ENCODE measurements around the gene ATG10.

The ATG10 gene

DNA sequence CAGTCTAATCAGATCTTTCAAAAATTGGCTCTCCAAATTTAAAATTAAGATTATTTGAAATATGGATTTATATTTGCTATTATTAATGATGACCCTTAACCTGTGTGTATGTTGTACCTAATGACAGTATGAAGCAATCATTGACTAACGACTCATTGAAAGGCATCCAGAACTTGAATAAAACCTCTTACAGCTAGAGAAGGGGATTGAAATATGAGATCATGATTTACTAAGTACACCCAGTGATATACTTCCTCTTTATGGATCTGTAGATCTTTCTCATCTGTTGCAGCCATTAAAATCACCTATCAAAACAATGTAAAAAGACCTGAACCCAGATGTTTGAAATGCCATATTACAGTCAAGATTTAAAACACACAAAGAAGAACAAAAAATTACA is 179.8 kb downstream of the ATG10 start:
- Histone ChIP-seq H3K4me1 (peaks cover 5% of the 10 kb centered on the region), H3K9me3 (no peaks in the 10 kb centered on the region), H3K36me3 (no peaks in the 10 kb centered on the region), H3K27me3 (no peaks in the 10 kb centered on the region), H3K4me3 (ENCODE audit: low read depth, low read length) (no peak overlapping the region)
- TF ChIP-seq, protein P1, sequence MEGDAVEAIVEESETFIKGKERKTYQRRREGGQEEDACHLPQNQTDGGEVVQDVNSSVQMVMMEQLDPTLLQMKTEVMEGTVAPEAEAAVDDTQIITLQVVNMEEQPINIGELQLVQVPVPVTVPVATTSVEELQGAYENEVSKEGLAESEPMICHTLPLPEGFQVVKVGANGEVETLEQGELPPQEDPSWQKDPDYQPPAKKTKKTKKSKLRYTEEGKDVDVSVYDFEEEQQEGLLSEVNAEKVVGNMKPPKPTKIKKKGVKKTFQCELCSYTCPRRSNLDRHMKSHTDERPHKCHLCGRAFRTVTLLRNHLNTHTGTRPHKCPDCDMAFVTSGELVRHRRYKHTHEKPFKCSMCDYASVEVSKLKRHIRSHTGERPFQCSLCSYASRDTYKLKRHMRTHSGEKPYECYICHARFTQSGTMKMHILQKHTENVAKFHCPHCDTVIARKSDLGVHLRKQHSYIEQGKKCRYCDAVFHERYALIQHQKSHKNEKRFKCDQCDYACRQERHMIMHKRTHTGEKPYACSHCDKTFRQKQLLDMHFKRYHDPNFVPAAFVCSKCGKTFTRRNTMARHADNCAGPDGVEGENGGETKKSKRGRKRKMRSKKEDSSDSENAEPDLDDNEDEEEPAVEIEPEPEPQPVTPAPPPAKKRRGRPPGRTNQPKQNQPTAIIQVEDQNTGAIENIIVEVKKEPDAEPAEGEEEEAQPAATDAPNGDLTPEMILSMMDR (IDR thresholded peaks at IDR 0.05; ENCODE audit: low read depth, low read length), result no peak
- no peak for DNase-seq

DNA sequence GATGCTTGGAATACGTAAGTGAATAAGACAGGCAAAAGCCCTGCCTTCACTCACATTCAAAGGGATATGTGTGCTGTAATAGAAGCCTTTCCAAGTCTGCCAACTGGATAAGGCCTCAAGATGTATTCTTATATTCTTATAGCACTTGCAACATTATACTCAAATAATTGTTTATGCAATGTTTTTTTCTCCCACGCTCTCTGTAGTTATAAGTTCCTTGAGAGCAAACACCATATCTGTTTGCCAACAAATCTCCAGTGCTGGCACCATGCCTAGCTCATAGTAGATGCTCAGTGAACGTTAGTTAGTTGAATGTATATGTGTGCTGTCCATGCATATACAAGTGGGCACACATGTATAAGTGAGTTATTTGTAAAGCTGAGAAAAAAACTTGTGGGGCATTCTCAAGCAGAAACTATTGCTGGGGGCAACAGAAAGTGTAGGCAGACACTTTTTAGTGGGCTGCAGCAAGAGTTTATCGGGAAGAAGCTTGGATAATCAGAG is 181.2 kb downstream of the ATG10 start:
- TF ChIP-seq, protein P1 (IDR thresholded peaks at IDR 0.05; ENCODE audit: low read depth, low read length), result no peak
- H3K9me3 ChIP-seq, result no peaks in the 10 kb centered on the region
- H3K4me1 ChIP-seq, result peaks cover 5% of the 10 kb centered on the region
- no peak for DNase-seq
- no peak overlapping the region for H3K4me3 ChIP-seq (ENCODE audit: low read depth, low read length)
- no peaks in the 10 kb centered on the region for H3K27me3 ChIP-seq
- H3K36me3 ChIP-seq, result no peaks in the 10 kb centered on the region

DNA sequence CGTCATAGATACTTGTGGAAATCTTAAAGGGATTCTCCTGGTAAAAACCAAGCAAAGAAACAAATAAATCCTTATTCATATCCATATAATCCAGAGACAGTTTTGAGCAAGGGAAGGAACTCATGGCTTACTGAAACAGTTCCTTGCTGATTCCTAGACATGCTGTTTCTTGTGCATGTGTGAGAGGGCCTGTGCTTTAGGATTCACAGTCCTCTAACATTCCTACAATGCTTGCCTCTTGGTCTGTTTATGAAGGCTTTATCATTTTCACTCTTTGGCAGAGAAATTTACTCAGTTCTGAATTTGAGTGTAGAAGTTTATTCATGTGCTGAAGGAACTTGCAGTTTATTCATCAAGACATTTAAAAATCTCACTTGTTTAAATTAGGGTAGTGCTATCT is 183.0 kb downstream of the ATG10 start:
- peaks cover 4% of the 10 kb centered on the region for H3K4me1 ChIP-seq
- DNase-seq, result no peak
- no peak overlapping the region for H3K4me3 ChIP-seq (ENCODE audit: low read depth, low read length)
- H3K36me3 ChIP-seq, result no peaks in the 10 kb centered on the region
- H3K9me3 ChIP-seq, result no peaks in the 10 kb centered on the region
- TF ChIP-seq, protein P1 (IDR thresholded peaks at IDR 0.05; ENCODE audit: low read depth, low read length), result no peak
- no peaks in the 10 kb centered on the region for H3K27me3 ChIP-seq

DNA sequence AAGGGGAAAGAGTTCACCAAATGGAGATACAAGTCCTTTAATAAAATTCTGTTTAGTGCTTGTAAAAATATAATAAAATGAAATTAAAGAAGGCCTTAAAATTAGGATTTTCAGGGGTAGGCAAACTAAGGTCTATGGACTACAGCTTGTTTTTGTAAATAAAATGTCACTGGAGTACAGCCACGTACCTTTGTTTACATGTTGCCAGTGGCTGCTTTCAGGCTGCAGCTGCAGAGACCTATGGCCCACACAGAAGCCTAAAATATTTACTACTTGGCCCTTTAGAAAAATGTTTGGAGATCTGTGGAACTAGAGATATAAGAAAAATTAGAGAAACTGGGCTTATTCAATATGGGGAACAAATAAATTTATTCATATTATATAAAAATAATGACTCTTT is 183.5 kb downstream of the ATG10 start:
- H3K4me3 ChIP-seq (ENCODE audit: low read depth, low read length), result no peak overlapping the region
- peaks cover under 1% of the 10 kb centered on the region for H3K4me1 ChIP-seq
- H3K9me3 ChIP-seq, result no peaks in the 10 kb centered on the region
- no peaks in the 10 kb centered on the region for H3K27me3 ChIP-seq
- no peak for DNase-seq
- TF ChIP-seq, protein P1 (IDR thresholded peaks at IDR 0.05; ENCODE audit: low read depth, low read length), result no peak
- H3K36me3 ChIP-seq, result no peaks in the 10 kb centered on the region

DNA sequence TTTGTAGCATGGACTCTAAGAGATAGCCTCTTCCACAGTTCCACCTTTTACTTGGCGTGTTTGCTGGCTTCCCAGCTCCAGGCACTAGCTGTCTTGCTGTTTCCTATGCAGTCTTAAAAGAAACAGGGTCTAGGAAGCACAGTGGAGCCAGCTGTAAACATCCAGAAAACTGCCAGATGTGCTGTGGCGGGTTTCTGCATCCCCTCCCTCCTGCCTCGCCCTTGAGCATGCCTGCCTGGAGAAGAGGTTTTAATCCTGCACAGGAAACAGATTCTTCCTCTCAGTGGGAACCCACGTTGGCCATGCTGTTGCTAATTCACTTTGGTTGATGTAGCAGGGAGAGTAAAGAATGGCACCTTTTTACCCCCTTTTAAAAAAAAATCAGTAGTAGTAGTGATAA is 185.1 kb downstream of the ATG10 start:
- no peaks in the 10 kb centered on the region for H3K9me3 ChIP-seq
- TF ChIP-seq, protein P1 (IDR thresholded peaks at IDR 0.05; ENCODE audit: low read depth, low read length), result no peak
- no peak for DNase-seq

DNA sequence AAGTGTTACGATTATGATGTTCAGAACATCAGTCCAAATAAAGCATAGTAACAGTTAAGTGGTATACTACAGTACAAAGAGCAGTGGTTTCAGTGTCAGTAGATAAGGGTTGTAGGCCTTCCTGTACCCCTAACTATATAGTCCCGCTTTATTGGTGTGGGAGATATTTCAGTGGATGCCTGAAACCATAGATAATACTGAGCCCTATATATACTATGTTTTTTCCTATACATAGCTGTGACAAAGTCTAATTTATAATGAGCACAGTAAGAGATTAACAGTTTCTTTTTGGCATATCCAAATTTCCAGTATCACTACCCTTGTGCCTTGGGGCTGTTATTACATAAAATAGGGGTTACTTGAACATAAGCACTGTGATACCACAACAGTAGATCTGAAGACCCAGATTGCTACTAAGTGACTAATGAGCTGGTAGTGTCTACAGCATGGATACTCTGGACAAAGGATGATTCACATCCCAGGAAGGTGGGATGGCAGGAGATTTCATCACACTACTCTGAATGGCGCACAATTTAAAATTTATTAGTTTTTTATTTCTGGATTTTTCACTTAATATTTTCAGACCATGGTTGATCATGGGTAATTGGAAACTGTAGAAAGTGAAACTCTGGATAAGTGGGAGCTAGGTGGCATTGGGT is 187.1 kb downstream of the ATG10 start:
- Histone ChIP-seq H3K9me3 (no peaks in the 10 kb centered on the region), H3K27me3 (no peaks in the 10 kb centered on the region), H3K4me1 (no peaks in the 10 kb centered on the region; the same call in 1 of the 2 replicates), H3K4me3 (ENCODE audit: low read depth, low read length) (no peak overlapping the region), H3K36me3 (no peaks in the 10 kb centered on the region)
- TF ChIP-seq, protein P1 (IDR thresholded peaks at IDR 0.05; ENCODE audit: low read depth, low read length), result no peak
- DNase-seq, result no peak

More for the DNA sequence above, 185.1 kb downstream of the ATG10 start:
- no peak overlapping the region for H3K4me3 ChIP-seq (ENCODE audit: low read depth, low read length)
- no peaks in the 10 kb centered on the region; the same call in 1 of the 2 replicates for H3K4me1 ChIP-seq
- no peaks in the 10 kb centered on the region for H3K36me3 ChIP-seq
- H3K27me3 ChIP-seq, result no peaks in the 10 kb centered on the region

All from BE2C (cell line).